Ishikawa (cell line): Measurements from ENCODE around the gene RHCE.

Experiments used
- CEBPB ChIP-seq: IDR thresholded peaks from 2 replicates; pipeline ENCODE4 v1.6.1; 2012
- CREB1 ChIP-seq: IDR thresholded peaks from 2 replicates; pipeline ENCODE4 v1.6.1; 2012; ENCODE audit warnings: low read depth
- EGR1 ChIP-seq: IDR thresholded peaks from 2 replicates; pipeline ENCODE4 v1.6.1; 2012
- EP300 ChIP-seq: IDR thresholded peaks from 2 replicates; pipeline ENCODE4 v1.6.1; 2012; ENCODE audit warnings: borderline replicate concordance
- FOXM1 ChIP-seq: IDR thresholded peaks from 2 replicates; pipeline ENCODE4 v1.6.1; 2012; ENCODE audit warnings: low read depth, borderline replicate concordance
- MAX ChIP-seq: IDR thresholded peaks from 2 replicates; pipeline ENCODE4 v1.6.1; 2012
- NFIC ChIP-seq: IDR thresholded peaks from 2 replicates; pipeline ENCODE4 v1.6.1; 2012
- RAD21 ChIP-seq: IDR thresholded peaks from 2 replicates; pipeline ENCODE4 v1.6.1; 2012; ENCODE audit warnings: low read depth
- REST ChIP-seq: IDR thresholded peaks from 2 replicates; pipeline ENCODE4 v1.6.1; 2012; ENCODE audit warnings: low read depth, mild to moderate bottlenecking
- TAF1 ChIP-seq: IDR thresholded peaks from 2 replicates; pipeline ENCODE4 v1.6.1; 2012; ENCODE audit warnings: low read depth, mild to moderate bottlenecking
- TCF12 ChIP-seq: IDR thresholded peaks from 2 replicates; pipeline ENCODE4 v1.6.1; 2012; ENCODE audit warnings: low read depth
- TEAD4 ChIP-seq: IDR thresholded peaks from 2 replicates; pipeline ENCODE4 v1.6.1; 2012
- USF1 ChIP-seq: IDR thresholded peaks from 2 replicates; pipeline ENCODE4 v1.6.1; 2012
- YY1 ChIP-seq: IDR thresholded peaks from 2 replicates; pipeline ENCODE4 v1.6.1; 2012; ENCODE audit warnings: low read depth
- ZBTB7A ChIP-seq: IDR thresholded peaks from 2 replicates; pipeline ENCODE4 v1.6.1; 2012; ENCODE audit warnings: low read depth

RHCE gene

GRCh38 chr1:25431955-25432719 lies 11.5 kb upstream of the RHCE start:
- TF ChIP-seq USF1 (no peak), EGR1 (no peak), EP300 (no peak), REST (no peak), MAX (no peak), CREB1 (no peak)

- no peak for TF ChIP-seq TCF12
- no peak for TF ChIP-seq YY1
- TF ChIP-seq ZBTB7A = no peak
- no peak for TF ChIP-seq FOXM1
- TF ChIP-seq EP300 = no peak
- TF ChIP-seq TEAD4 = no peak
- TF ChIP-seq EGR1 = no peak
- no peak for TF ChIP-seq NFIC
- no peak for TF ChIP-seq CEBPB
- no peak for TF ChIP-seq CREB1
- TF ChIP-seq USF1 = no peak
- TF ChIP-seq RAD21 = no peak
- no peak for TF ChIP-seq REST
- no peak; the same call in 1 of the 2 replicates for TF ChIP-seq TAF1
- TF ChIP-seq MAX = no peak
These were observed 10.6 kb upstream of the RHCE start for GRCh38 chr1:25430967-25431881.

GRCh38 chr1:25430073-25430966 lies 9.7 kb upstream of the RHCE start, which contains the start of gene MACO1:
MACO1 (plus strand) TSS chr1:25430897; CDS start chr1:25431099, 202 bp downstream.
- 0 out of 2 replicates have a peak, but pooled peaks have one; percentile 10 for TF ChIP-seq YY1
- peak; percentile 73; the same call in 1 of the 2 replicates for TF ChIP-seq TAF1
- TF ChIP-seq REST = no peak
- no peak for TF ChIP-seq NFIC
- 0 out of 2 replicates have a peak, but pooled peaks have one; percentile 24 for TF ChIP-seq ZBTB7A
- peak; percentile 65 for TF ChIP-seq MAX
- TF ChIP-seq EP300 = no peak
- no peak for TF ChIP-seq CEBPB
- peak; percentile 37 for TF ChIP-seq CREB1
- 0 out of 2 replicates have a peak, but pooled peaks have one; percentile 23 for TF ChIP-seq TEAD4
- no peak for TF ChIP-seq FOXM1
- peak; percentile 20; the same call in 1 of the 2 replicates for TF ChIP-seq EGR1
- TF ChIP-seq TCF12 = no peak
- no peak for TF ChIP-seq RAD21
- TF ChIP-seq USF1 = no peak
